Measurements from ENCODE around the gene PRSS38.

The PRSS38 gene

GRCh38 chr1:227796359-227796915 is 19.0 kb upstream of the PRSS38 start:
- no peaks in the 10 kb centered on the region for H3K36me3 Mint-ChIP-seq
- peaks cover 2% of the 10 kb centered on the region for H3K4me1 Mint-ChIP-seq
- peak overlapping the region; percentile 7 for H3K27ac Mint-ChIP-seq
- no peak overlapping the region for H3K4me3 Mint-ChIP-seq
- no peak for DNase-seq (ENCODE audit: low spot score in 2 of 2)
- no peaks in the 10 kb centered on the region for H3K9me3 Mint-ChIP-seq
- ATAC-seq = no peak

DNA sequence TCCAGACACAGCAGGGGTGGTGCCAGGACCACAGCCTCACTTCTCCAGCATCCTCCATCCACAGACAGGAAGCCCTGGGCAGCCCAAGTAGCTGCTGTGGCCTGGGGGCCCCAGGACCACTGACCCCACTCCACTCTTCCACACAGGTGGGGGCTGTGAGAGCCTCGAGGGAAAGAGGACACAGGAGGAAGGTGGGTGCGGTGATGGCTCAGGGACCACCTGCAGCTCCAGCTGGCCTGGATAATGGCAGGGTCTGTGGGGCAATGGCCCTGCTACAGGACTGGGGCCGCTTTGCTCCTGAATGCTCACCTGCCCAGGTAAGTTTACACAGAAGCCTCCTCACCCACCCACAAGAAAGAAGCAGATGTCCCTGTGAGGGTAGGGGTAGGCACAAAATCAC is 18.3 kb upstream of the PRSS38 start:
- DNase-seq (ENCODE audit: low spot score in 2 of 2) = no peak

GRCh38 chr1:227797625-227798024 is 17.9 kb upstream of the PRSS38 start:
- Mint-ChIP-seq H3K9me3 (no peaks in the 10 kb centered on the region), H3K36me3 (no peaks in the 10 kb centered on the region), H3K27ac (no peak overlapping the region), H3K4me1 (no peaks in the 10 kb centered on the region), H3K4me3 (no peak overlapping the region)
- ATAC-seq (no peak), DNase-seq (ENCODE audit: low spot score in 2 of 2) (no peak)

More for the DNA sequence above, 18.3 kb upstream of the PRSS38 start:
- no peak overlapping the region for H3K4me3 Mint-ChIP-seq
- no peaks in the 10 kb centered on the region for H3K36me3 Mint-ChIP-seq
- ATAC-seq = no peak
- H3K4me1 Mint-ChIP-seq = no peaks in the 10 kb centered on the region
- H3K9me3 Mint-ChIP-seq = no peaks in the 10 kb centered on the region
- H3K27ac Mint-ChIP-seq = no peak overlapping the region

- DNase-seq (ENCODE audit: low spot score in 2 of 2) (no peak), ATAC-seq (no peak)
- Mint-ChIP-seq H3K9me3 (no peaks in the 10 kb centered on the region), H3K36me3 (no peaks in the 10 kb centered on the region), H3K4me3 (no peak overlapping the region), H3K27ac (no peak overlapping the region), H3K4me1 (no peaks in the 10 kb centered on the region)
Measured at GRCh38 chr1:227798078-227798802, 17.2 kb upstream of the PRSS38 start.

GRCh38 chr1:227799756-227800155 is 15.7 kb upstream of the PRSS38 start:
- DNase-seq (ENCODE audit: low spot score in 2 of 2) (no peak), ATAC-seq (no peak)
- H3K27ac Mint-ChIP-seq = no peak overlapping the region
- H3K36me3 Mint-ChIP-seq = no peaks in the 10 kb centered on the region
- H3K4me3 Mint-ChIP-seq = no peak overlapping the region
- no peaks in the 10 kb centered on the region for H3K4me1 Mint-ChIP-seq
- H3K9me3 Mint-ChIP-seq = peaks cover 5% of the 10 kb centered on the region

GRCh38 chr1:227803933-227804332 is 11.5 kb upstream of the PRSS38 start:
- Mint-ChIP-seq H3K9me3 (peaks cover 5% of the 10 kb centered on the region), H3K27ac (no peak overlapping the region), H3K4me1 (peaks cover 4% of the 10 kb centered on the region), H3K36me3 (no peaks in the 10 kb centered on the region), H3K4me3 (no peak overlapping the region)
- DNase-seq (ENCODE audit: low spot score in 2 of 2) (no peak), ATAC-seq (no peak)

DNA sequence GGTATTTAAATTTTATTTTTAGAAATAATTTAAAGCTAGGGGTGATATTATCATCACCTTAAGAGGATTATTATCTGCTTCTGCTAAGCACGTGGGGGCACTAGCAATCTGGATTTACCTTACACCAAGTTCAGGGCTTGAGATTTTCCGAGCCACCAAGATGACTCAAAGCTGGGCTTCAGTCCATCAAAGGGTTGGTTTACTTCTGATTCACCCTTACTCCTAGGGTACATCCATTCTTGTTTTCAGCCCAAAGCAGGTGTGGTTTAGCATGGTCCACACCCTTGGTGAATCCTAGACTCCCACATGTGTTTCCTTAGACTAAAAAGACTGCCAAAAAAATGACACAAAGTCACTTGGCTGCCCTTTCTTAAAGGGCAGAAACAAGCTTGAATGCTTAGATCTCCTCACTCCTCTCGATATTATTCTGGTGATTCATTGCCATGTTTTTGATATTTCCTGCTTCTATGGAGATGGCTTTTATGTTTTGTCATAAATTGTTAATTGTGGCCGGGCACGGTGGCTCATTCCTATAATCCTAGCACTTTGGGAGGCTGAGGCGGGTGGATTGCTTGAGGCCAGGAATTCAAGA is 9.8 kb upstream of the PRSS38 start:
- Mint-ChIP-seq H3K4me1 (peaks cover 7% of the 10 kb centered on the region), H3K4me3 (no peak overlapping the region), H3K9me3 (peaks cover 5% of the 10 kb centered on the region), H3K27ac (no peak overlapping the region), H3K36me3 (no peaks in the 10 kb centered on the region)
- DNase-seq (ENCODE audit: low spot score in 2 of 2) = no peak
- no peak for ATAC-seq

DNA sequence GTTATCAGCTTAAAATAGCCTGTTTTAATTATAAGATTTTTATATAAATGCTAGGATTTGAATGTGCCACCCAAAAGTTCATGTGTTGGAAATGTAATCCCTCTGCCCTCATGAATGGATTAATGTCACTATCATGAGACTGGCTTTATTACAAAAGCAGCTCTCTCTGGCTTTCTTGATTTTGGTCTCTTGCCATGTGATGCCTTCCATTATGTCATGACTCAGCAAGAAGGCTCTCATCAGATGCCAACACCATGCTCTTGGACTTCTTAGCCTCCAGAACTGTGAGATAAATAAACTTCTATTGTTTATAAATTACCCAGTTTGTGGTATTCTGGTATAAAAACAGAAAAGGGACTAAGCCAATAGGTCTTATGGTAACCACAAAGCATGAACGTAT is 6.9 kb upstream of the PRSS38 start:
- DNase-seq (ENCODE audit: low spot score in 2 of 2) = no peak
- peaks cover 14% of the 10 kb centered on the region for H3K9me3 Mint-ChIP-seq
- H3K4me1 Mint-ChIP-seq = peaks cover 7% of the 10 kb centered on the region
- ATAC-seq = no peak
- no peaks in the 10 kb centered on the region for H3K36me3 Mint-ChIP-seq
- H3K4me3 Mint-ChIP-seq = no peak overlapping the region
- no peak overlapping the region for H3K27ac Mint-ChIP-seq

GRCh38 chr1:227809026-227809425 is 6.4 kb upstream of the PRSS38 start:
- Mint-ChIP-seq H3K4me3 (no peak overlapping the region), H3K36me3 (no peaks in the 10 kb centered on the region), H3K9me3 (peaks cover 13% of the 10 kb centered on the region), H3K4me1 (peaks cover 7% of the 10 kb centered on the region), H3K27ac (no peak overlapping the region)
- ATAC-seq (no peak), DNase-seq (ENCODE audit: low spot score in 2 of 2) (no peak)

DNA sequence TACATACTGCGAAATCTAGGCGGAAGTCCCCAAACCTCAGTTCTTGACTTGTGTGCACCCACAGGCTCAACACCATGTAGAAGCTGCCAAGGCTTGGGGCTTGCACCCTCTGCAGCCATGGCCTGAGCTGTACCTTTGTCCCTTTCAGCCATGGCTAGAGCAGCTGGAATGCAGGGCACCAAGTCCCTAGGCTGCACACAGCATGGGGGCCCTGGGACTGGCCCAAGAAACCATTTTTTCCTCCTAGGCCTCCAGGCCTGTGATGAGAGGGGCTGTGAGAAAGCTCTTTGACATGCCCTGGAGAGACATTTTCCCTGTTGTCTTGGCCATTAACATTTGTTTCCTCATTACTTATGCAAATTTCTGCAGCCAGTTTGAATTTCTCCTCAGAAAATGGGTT is 1.5 kb upstream of the PRSS38 start:
- H3K4me3 Mint-ChIP-seq = no peak overlapping the region
- H3K4me1 Mint-ChIP-seq = peaks cover 17% of the 10 kb centered on the region
- no peaks in the 10 kb centered on the region for H3K36me3 Mint-ChIP-seq
- ATAC-seq (no peak), DNase-seq (ENCODE audit: low spot score in 2 of 2) (no peak)
- H3K27ac Mint-ChIP-seq = no peak overlapping the region
- H3K9me3 Mint-ChIP-seq = peaks cover 13% of the 10 kb centered on the region

- DNase-seq (ENCODE audit: low spot score in 2 of 2) (no peak), ATAC-seq (peak; percentile 86)
- H3K36me3 Mint-ChIP-seq = no peaks in the 10 kb centered on the region
- peaks cover 18% of the 10 kb centered on the region for H3K9me3 Mint-ChIP-seq
- H3K27ac Mint-ChIP-seq = peak overlapping the region; percentile 73
- H3K4me1 Mint-ChIP-seq = peaks cover 14% of the 10 kb centered on the region
- H3K4me3 Mint-ChIP-seq = peak overlapping the region; percentile 5
Measured at GRCh38 chr1:227816750-227817446, 1.4 kb downstream of the PRSS38 start.

GRCh38 chr1:227823537-227823936 is 8.1 kb downstream of the PRSS38 start:
- peaks cover 8% of the 10 kb centered on the region for H3K9me3 Mint-ChIP-seq
- peaks cover 17% of the 10 kb centered on the region for H3K4me1 Mint-ChIP-seq
- no peaks in the 10 kb centered on the region for H3K36me3 Mint-ChIP-seq
- no peak for ATAC-seq
- no peak overlapping the region for H3K27ac Mint-ChIP-seq
- DNase-seq (ENCODE audit: low spot score in 2 of 2) = no peak
- no peak overlapping the region for H3K4me3 Mint-ChIP-seq

GRCh38 chr1:227824204-227824603 is 8.7 kb downstream of the PRSS38 start:
- no peak for ATAC-seq
- H3K9me3 Mint-ChIP-seq = peaks cover 9% of the 10 kb centered on the region
- H3K27ac Mint-ChIP-seq = no peak overlapping the region
- H3K4me3 Mint-ChIP-seq = no peak overlapping the region
- no peaks in the 10 kb centered on the region for H3K36me3 Mint-ChIP-seq
- no peak for DNase-seq (ENCODE audit: low spot score in 2 of 2)
- H3K4me1 Mint-ChIP-seq = peaks cover 23% of the 10 kb centered on the region

GRCh38 chr1:227828786-227829185 is 13.3 kb downstream of the PRSS38 start:
- peaks cover 2% of the 10 kb centered on the region for H3K9me3 Mint-ChIP-seq
- no peak overlapping the region for H3K4me3 Mint-ChIP-seq
- H3K27ac Mint-ChIP-seq = no peak overlapping the region
- no peak for DNase-seq (ENCODE audit: low spot score in 2 of 2)
- ATAC-seq = no peak
- H3K36me3 Mint-ChIP-seq = no peaks in the 10 kb centered on the region
- H3K4me1 Mint-ChIP-seq = peaks cover 25% of the 10 kb centered on the region

GRCh38 chr1:227838181-227838580 is 22.7 kb downstream of the PRSS38 start:
- Mint-ChIP-seq H3K4me1 (no peaks in the 10 kb centered on the region), H3K9me3 (no peaks in the 10 kb centered on the region), H3K27ac (no peak overlapping the region), H3K4me3 (no peak overlapping the region), H3K36me3 (no peaks in the 10 kb centered on the region)
- ATAC-seq = no peak
- DNase-seq (ENCODE audit: low spot score in 2 of 2) = no peak

DNA sequence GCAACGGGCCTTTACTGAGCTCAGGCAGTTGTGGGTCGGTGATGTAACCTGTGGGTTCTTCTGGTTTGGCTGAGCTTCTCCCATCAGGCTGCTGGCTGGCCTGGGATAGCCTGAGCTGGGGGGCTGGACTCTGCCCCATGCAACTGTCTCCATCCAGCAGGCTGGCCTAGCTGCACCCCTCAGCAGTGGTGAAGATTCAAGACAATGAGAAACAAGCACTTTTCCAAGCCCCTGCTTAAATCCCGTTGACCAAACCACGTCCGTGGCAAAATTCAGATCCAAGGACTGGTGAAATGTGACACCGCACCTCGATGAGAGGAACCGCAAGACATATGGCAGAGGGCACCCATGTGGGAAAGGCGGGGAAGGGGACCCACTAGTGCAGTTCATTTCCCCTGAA is 25.6 kb downstream of the PRSS38 start:
- ATAC-seq = no peak

More for the DNA sequence above, 25.6 kb downstream of the PRSS38 start:
- no peak for DNase-seq (ENCODE audit: low spot score in 2 of 2)
- Mint-ChIP-seq H3K9me3 (no peaks in the 10 kb centered on the region), H3K36me3 (no peaks in the 10 kb centered on the region), H3K4me1 (no peaks in the 10 kb centered on the region), H3K27ac (no peak overlapping the region), H3K4me3 (no peak overlapping the region)
